ENCODE data around the gene ANXA5.
"Not testable (repeated sequence)": the region's sequence is repeated elsewhere in the genome, so short reads cannot be mapped to it uniquely, and the experiment has no call there.

ANXA5 gene

DNA sequence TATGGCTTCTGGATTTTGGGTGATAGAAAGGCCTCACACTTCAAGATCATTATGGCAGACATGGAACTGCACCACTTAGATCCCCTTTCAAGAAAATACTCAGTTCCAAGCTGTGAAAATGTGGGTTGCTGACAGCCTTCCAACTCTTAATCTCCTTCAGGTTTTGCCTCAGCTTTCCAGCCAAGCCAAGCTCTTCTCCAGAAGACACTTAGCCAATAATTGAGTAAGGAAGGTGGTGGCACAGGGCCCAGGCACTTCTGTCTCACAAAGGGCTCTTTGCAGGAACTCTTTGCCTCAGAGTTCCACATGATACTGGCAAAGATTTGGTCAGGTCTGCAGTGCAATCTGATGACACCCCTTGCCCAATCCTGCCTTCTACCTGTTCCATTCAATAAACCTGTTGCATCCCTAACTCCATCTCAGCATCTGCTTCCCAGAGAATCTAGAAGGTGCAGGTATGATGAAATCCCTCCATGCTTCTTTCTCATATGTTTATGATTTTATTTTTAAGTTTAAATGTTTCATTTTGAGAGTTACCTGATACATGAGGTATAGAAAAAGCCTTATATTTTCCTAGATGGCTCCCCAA is 30.6 kb downstream of the ANXA5 start:
- no peak for DNase-seq (ENCODE audit: low spot score in 2 of 2)
- Mint-ChIP-seq H3K9me3 (no peaks in the 10 kb centered on the region), H3K36me3 (ENCODE audit: insufficient read depth) (peaks cover 34% of the 10 kb centered on the region), H3K27ac (ENCODE audit: low read depth) (no peak overlapping the region), H3K4me1 (no peaks in the 10 kb centered on the region), H3K4me3 (no peak overlapping the region), H3K27me3 (no peaks in the 10 kb centered on the region)
- no peak for ATAC-seq (replicated peaks; ENCODE audit: extremely low read depth, poor library complexity, severe bottlenecking)

DNA sequence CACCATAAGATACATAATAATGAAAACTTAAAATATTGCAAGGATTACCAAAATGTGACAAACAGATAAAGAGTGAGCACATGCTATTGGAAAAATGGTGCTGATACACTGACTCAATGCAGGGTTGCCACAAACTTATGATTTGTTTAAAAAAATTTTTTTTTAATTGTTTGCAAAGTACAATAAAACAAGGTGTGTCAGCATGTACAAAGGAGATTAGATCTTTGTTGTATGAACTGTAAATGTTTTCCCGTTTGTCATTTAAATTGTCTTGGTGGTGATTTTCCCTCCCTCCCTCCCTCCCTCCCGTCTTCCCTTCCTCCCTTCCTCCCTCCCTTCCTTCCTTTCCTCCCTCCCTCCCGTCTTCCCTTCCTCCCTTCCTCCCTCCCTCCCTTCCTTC is 31.4 kb downstream of the ANXA5 start:
- Mint-ChIP-seq H3K4me1 (no peaks in the 10 kb centered on the region), H3K27me3 (no peaks in the 10 kb centered on the region), H3K4me3 (no peak overlapping the region), H3K36me3 (ENCODE audit: insufficient read depth) (peaks cover 30% of the 10 kb centered on the region), H3K9me3 (no peaks in the 10 kb centered on the region), H3K27ac (ENCODE audit: low read depth) (no peak overlapping the region)
- ATAC-seq (replicated peaks; ENCODE audit: extremely low read depth, poor library complexity, severe bottlenecking): no peak
- DNase-seq (ENCODE audit: low spot score in 2 of 2): no peak

DNA sequence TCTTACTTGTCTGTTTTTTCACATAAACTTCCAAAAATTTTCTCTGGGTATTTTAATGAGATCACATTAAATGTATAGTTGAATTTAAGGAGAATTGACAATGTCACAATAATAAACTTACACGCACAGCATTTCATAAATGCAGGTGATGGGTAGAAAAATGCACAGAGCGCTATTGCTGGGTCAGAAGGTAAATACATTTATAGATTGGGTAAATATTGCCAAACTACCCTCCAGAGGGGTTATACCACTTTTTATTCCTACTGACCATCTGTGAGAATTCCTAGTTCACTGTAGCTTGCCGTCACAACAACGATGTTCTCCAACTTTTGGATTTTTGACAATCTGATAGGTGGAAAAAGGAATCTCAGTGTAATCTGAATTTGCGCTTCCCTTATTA is 34.6 kb downstream of the ANXA5 start:
- Mint-ChIP-seq H3K4me1 (no peaks in the 10 kb centered on the region), H3K36me3 (ENCODE audit: insufficient read depth) (peaks cover 5% of the 10 kb centered on the region), H3K27ac (ENCODE audit: low read depth) (no peak overlapping the region), H3K27me3 (no peaks in the 10 kb centered on the region), H3K9me3 (no peaks in the 10 kb centered on the region), H3K4me3 (no peak overlapping the region)
- ATAC-seq (replicated peaks; ENCODE audit: extremely low read depth, poor library complexity, severe bottlenecking): no peak
- DNase-seq (ENCODE audit: low spot score in 2 of 2): no peak

DNA sequence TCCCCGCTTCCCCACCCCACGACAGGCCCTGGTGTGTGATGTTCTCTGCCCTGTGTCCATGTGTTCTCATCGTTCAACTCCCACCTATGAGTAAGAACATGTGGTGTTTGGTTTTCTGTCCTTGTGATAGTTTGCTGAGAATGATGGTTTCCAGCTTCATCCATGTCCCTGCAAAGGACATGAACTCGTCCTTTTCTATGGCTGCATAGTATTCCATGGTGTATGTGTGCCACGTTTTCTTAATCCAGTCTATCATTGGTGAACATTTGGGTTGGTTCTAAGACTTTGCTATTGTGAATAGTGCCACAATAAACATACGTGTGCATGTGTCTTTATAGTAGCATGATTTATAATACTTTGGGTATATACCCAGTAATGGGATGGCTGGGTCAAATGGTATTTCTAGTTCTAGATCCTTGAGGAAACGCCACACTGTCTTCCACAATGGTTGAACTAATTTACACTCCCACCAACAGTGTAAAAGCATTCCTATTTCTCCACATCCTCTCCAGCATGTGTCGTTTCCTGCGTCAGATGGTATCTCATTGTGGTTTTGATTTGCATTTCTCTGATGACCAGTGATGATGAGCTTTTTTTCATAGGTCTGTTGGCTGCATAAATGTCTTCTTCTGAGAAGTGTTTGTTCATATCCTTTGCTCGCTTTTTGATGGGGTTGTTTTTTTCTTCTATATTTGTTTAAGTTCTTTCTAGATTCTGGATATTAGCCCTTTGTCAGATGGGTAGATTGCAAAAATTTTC is 36.4 kb downstream of the ANXA5 start:
- H3K4me1 Mint-ChIP-seq; DNase-seq (ENCODE audit: low spot score in 2 of 2); H3K9me3 Mint-ChIP-seq: not testable (repeated sequence)

DNA sequence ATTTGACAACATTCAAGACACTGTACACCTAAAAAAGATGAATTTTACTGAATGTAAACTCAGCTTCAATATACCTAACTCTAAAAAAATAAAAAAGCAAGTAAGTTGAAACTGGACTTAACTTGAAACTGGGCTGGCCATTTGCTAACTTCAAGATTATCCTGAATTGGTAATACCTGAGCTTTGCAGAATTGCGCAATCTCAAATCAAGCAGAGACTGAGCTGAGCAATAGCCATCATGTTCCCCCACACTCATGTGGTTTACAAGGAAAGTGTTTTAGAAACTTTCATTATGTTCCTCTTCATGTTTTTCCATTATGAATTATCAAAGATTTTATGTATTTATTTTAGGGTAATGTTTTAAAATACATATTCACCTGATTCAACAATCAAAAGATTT is 38.7 kb downstream of the ANXA5 start:
- no peak for ATAC-seq (replicated peaks; ENCODE audit: extremely low read depth, poor library complexity, severe bottlenecking)
- Mint-ChIP-seq H3K36me3 (ENCODE audit: insufficient read depth) (peaks cover 2% of the 10 kb centered on the region), H3K27ac (ENCODE audit: low read depth) (no peak overlapping the region), H3K4me3 (no peak overlapping the region), H3K4me1 (no peaks in the 10 kb centered on the region), H3K9me3 (no peaks in the 10 kb centered on the region), H3K27me3 (no peaks in the 10 kb centered on the region)
- DNase-seq (ENCODE audit: low spot score in 2 of 2): no peak

More for the DNA sequence above, 36.4 kb downstream of the ANXA5 start:
- H3K36me3 Mint-ChIP-seq (ENCODE audit: insufficient read depth); ATAC-seq (replicated peaks; ENCODE audit: extremely low read depth, poor library complexity, severe bottlenecking); H3K4me3 Mint-ChIP-seq; H3K27ac Mint-ChIP-seq (ENCODE audit: low read depth); H3K27me3 Mint-ChIP-seq: not testable (repeated sequence)

DNA sequence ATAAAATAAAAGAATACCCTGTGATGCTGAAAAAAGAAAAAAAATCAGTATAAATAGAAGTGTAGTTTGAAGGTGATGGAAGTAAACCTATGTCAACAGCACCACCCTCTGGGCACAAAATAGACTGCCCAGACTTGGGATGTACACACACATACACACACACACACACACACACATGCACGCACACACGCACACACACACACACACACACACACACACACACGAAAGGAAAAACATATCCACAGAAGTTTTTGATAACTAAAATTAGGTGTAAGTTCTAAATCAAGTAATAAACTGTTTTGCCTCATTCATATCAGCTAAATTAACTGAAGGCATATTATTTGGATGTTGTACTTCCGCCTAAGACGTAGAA is 40.5 kb downstream of the ANXA5 start:
- H3K4me3 Mint-ChIP-seq: no peak overlapping the region
- no peaks in the 10 kb centered on the region for H3K9me3 Mint-ChIP-seq
- DNase-seq (ENCODE audit: low spot score in 2 of 2) (no peak), ATAC-seq (replicated peaks; ENCODE audit: extremely low read depth, poor library complexity, severe bottlenecking) (no peak)
- H3K36me3 Mint-ChIP-seq (ENCODE audit: insufficient read depth): peaks cover 2% of the 10 kb centered on the region
- no peaks in the 10 kb centered on the region for H3K27me3 Mint-ChIP-seq
- H3K4me1 Mint-ChIP-seq: no peaks in the 10 kb centered on the region
- H3K27ac Mint-ChIP-seq (ENCODE audit: low read depth): no peak overlapping the region

DNA sequence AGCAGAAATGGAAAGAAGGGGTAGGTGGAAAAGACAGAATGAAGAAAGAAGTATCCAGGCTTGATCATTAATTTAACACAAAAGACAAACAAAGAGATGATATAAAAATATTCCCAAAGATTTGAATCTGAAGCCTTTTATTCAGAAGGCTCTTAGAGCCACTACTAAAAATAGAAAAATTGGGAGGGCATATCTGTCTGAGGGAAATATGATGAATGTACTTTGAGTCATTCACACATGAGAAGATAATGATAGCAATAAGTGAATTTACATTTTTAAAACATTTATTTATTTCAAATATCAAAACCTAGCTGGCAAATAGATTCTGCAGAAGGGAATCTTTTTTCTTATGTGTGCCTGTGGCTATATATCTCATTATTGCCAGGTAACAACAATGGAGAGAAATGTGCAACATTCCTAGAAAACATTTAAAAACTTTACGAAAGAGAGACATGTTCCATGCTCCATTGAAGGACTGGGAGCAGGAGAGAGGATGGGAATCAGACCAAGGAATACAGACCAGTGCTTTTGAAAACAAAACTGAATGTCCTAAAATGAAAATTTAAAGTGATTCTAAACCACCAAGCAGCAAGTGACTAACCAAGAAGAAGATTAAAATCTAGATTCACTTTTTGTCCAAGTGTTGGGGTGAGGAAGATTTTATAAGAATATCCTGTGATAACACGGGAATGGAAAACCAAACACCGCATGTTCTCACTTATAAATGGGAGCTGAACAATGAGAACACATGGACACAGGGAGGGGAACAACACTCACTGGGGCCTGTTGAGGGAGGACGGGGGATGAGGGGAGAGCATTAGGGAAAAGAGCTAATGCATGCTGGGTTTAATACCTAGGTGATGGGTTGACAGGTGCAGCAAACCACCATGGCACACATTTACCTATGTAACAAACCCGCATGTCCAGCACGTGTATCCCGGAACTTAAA is 41.2 kb downstream of the ANXA5 start:
- Mint-ChIP-seq H3K27me3 (no peaks in the 10 kb centered on the region), H3K27ac (ENCODE audit: low read depth) (no peak overlapping the region), H3K36me3 (ENCODE audit: insufficient read depth) (peaks cover 2% of the 10 kb centered on the region), H3K4me1 (no peaks in the 10 kb centered on the region), H3K4me3 (no peak overlapping the region), H3K9me3 (no peaks in the 10 kb centered on the region)
- DNase-seq (ENCODE audit: low spot score in 2 of 2) (no peak), ATAC-seq (replicated peaks; ENCODE audit: extremely low read depth, poor library complexity, severe bottlenecking) (no peak)

DNA sequence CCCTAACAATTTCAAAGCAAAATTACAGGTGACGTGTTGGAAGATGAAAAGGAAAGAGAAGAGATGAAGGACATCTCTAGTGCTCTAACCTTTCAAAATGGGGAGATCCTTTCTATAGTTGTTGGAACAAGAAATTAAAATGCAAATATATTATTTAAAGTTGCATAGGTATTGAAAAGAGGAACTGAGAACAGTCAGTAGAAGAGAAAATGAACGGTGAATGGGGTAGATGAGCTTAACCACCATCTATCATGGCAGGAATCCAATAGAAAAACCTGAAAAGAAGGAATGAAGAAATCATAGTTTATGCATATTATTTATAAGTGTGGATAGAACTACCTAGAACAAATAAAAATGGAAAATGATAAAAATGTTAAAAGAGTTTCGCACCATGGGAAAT is 42.0 kb downstream of the ANXA5 start:
- DNase-seq (ENCODE audit: low spot score in 2 of 2): no peak
- peaks cover 8% of the 10 kb centered on the region for H3K27me3 Mint-ChIP-seq
- H3K4me1 Mint-ChIP-seq: no peaks in the 10 kb centered on the region
- ATAC-seq (replicated peaks; ENCODE audit: extremely low read depth, poor library complexity, severe bottlenecking): no peak
- H3K9me3 Mint-ChIP-seq: no peaks in the 10 kb centered on the region
- no peak overlapping the region for H3K27ac Mint-ChIP-seq (ENCODE audit: low read depth)
- peaks cover 2% of the 10 kb centered on the region for H3K36me3 Mint-ChIP-seq (ENCODE audit: insufficient read depth)
- H3K4me3 Mint-ChIP-seq: no peak overlapping the region

DNA sequence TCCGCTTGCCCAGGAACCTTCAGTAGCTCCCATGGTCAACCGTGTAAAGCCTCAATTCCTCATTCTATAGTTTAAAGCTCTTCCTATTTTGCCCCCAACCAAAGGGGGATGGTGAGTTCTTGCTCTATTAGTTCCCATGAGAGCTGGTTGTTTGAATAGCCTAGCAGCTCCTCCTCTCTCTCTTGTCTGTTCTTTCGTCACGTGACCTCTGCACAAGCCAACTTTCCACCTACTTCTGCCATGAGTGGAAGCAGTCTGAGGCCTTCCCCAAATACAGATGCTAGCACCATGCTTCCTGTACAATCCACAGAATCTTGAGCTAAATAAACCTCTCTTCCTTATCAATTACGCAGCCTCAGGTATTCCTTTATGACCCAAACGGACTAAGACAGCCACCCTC is 42.8 kb downstream of the ANXA5 start:
- Mint-ChIP-seq H3K4me3 (no peak overlapping the region), H3K36me3 (ENCODE audit: insufficient read depth) (peaks cover 2% of the 10 kb centered on the region), H3K4me1 (no peaks in the 10 kb centered on the region), H3K9me3 (no peaks in the 10 kb centered on the region), H3K27ac (ENCODE audit: low read depth) (no peak overlapping the region), H3K27me3 (peaks cover 16% of the 10 kb centered on the region)
- DNase-seq (ENCODE audit: low spot score in 2 of 2) (no peak), ATAC-seq (replicated peaks; ENCODE audit: extremely low read depth, poor library complexity, severe bottlenecking) (no peak)

DNA sequence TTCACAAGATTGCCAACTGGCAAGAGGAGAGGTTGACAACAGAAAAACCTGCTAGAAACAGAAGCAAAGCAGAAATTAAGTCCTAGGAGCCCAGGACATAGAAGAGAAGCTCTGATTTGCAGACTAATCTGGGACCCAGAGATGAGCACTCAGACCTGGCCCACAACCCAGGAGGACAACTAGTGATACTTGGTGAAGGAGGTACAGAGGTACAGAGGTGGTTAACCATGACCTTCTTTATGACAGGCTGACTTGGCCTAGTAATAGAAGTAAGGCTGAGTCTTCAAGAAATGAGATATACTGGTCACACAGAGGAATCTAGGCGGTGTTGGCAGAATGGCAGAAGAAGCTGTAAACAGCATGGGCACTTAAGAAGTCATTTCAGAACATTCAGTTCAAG is 43.6 kb downstream of the ANXA5 start:
- ATAC-seq (replicated peaks; ENCODE audit: extremely low read depth, poor library complexity, severe bottlenecking): no peak
- H3K36me3 Mint-ChIP-seq (ENCODE audit: insufficient read depth): peaks cover 2% of the 10 kb centered on the region

DNA sequence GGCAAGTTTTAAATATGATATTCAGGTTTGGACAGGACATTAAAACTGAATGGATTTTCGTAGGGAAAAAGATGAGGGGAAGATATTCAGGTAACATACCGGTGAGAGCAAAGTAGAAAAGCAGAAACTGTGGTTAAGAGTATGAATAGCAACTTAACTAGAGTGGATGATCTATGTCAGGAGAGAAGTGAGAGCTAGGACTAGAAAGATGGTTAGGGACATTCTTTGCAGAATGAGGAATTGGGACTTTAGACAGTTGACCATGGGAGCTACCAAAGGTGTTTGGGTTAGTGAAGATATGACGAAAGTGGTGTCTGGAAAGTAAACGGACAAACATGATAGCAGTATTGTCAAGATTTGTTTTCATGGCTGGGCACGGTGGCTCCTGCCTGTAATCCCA is 45.2 kb downstream of the ANXA5 start:
- ATAC-seq (replicated peaks; ENCODE audit: extremely low read depth, poor library complexity, severe bottlenecking): no peak
- peaks cover 2% of the 10 kb centered on the region for H3K36me3 Mint-ChIP-seq (ENCODE audit: insufficient read depth)
- H3K4me3 Mint-ChIP-seq: no peak overlapping the region
- H3K27ac Mint-ChIP-seq (ENCODE audit: low read depth): no peak overlapping the region
- DNase-seq (ENCODE audit: low spot score in 2 of 2): no peak
- no peaks in the 10 kb centered on the region for H3K4me1 Mint-ChIP-seq
- H3K27me3 Mint-ChIP-seq: peaks cover 18% of the 10 kb centered on the region
- H3K9me3 Mint-ChIP-seq: no peaks in the 10 kb centered on the region

More for the DNA sequence above, 43.6 kb downstream of the ANXA5 start:
- Mint-ChIP-seq H3K4me1 (no peaks in the 10 kb centered on the region), H3K4me3 (no peak overlapping the region), H3K27ac (ENCODE audit: low read depth) (no peak overlapping the region), H3K9me3 (no peaks in the 10 kb centered on the region), H3K27me3 (peaks cover 18% of the 10 kb centered on the region)
- no peak for DNase-seq (ENCODE audit: low spot score in 2 of 2)

DNA sequence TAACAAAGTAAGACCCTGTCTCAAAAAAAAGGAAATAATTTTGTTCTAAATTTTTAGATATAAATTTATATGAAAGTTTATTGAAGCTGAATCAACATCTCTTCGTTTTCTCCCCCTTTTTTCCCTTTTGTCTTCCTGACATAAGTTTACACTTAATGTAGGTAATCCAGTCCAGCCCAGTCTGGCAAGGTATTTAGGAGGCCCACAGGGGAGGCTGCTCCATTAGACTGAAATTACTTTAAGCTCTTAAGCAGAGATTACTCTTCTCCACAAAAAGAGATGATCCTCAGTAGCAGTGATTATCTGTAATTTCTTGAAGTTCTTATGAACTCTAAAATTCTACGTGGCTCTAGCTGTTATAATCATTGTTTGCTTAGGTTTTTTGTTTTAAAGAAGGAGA is 46.0 kb downstream of the ANXA5 start:
- H3K4me1 Mint-ChIP-seq: no peaks in the 10 kb centered on the region
- DNase-seq (ENCODE audit: low spot score in 2 of 2): no peak
- no peak for ATAC-seq (replicated peaks; ENCODE audit: extremely low read depth, poor library complexity, severe bottlenecking)
- H3K9me3 Mint-ChIP-seq: no peaks in the 10 kb centered on the region
- H3K36me3 Mint-ChIP-seq (ENCODE audit: insufficient read depth): no peaks in the 10 kb centered on the region
- H3K27me3 Mint-ChIP-seq: peaks cover 18% of the 10 kb centered on the region
- H3K4me3 Mint-ChIP-seq: no peak overlapping the region
- H3K27ac Mint-ChIP-seq (ENCODE audit: low read depth): no peak overlapping the region

DNA sequence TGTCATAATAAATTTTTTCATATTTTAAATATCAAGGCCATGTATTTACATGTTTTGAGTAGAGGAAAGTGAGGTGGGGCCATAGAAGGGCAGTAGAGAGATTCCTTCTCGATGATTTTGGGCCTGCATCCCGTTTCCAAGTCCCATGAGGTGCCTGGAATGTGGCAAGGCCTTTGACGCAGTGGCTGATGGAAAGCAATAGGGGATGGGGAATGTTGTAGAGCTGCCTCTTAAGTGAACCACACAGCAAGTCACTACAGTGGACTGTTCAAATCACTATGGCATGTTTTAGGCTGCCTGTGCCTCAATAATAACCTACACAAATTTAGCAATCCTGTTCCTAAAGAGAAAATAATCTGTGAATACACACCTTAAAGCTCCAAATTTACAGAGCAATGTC is 48.3 kb downstream of the ANXA5 start:
- Mint-ChIP-seq H3K9me3 (no peaks in the 10 kb centered on the region), H3K4me3 (no peak overlapping the region), H3K36me3 (ENCODE audit: insufficient read depth) (no peaks in the 10 kb centered on the region), H3K27ac (ENCODE audit: low read depth) (no peak overlapping the region), H3K27me3 (peaks cover 19% of the 10 kb centered on the region), H3K4me1 (no peaks in the 10 kb centered on the region)
- no peak for ATAC-seq (replicated peaks; ENCODE audit: extremely low read depth, poor library complexity, severe bottlenecking)
- no peak for DNase-seq (ENCODE audit: low spot score in 2 of 2)

All from central memory CD8-positive, alpha-beta T cell (primary cell).